Activated CD4-positive, alpha-beta memory T cell treated with anti-CD3 and anti-CD28 coated beads for 36 hours (primary cell): ENCODE measurements around the gene MRPS18B. TPM values are rescaled to one million over a fixed set of nuclear protein-coding genes. Genes with fewer than 3 reads are reported as not detected.
A peak's percentile ranks its signal among the peaks of the same experiment; 100 is the strongest.
"Not testable (repeated sequence)": the region's sequence is repeated elsewhere in the genome, so short reads cannot be mapped to it uniquely, and the experiment has no call there.

ENCODE experiments used
- CTCF ChIA-PET: fragments of 350-600 bp; sonication (Branson Sonifier 250); formaldehyde crosslinking; loops from one replicate; lab custom pipeline; 2021; ENCODE audit warnings: antibody characterized with exemption, inconsistent platforms; lab: Charles Lee
- POLR2A ChIA-PET: fragments of 350-600 bp; sonication (Branson Sonifier 250); formaldehyde crosslinking; loops from one replicate; lab custom pipeline; 2021; ENCODE audit warnings: antibody characterized with exemption; lab: Charles Lee
- DNase-seq: peaks from one replicate; pipeline ENCODE4 v3.0.0-alpha.2; 2020
- H3K27ac Mint-ChIP-seq: one replicate; pipeline ENCODE4 v1.8.0; 2021; ENCODE audit warnings: mixed read lengths
- H3K27me3 Mint-ChIP-seq: one replicate; pipeline ENCODE4 v1.8.0; 2021; ENCODE audit warnings: mixed read lengths
- H3K36me3 Mint-ChIP-seq: one replicate; pipeline ENCODE4 v1.8.0; 2021; ENCODE audit warnings: mixed read lengths
- H3K4me1 Mint-ChIP-seq: one replicate; pipeline ENCODE4 v1.8.0; 2021; ENCODE audit warnings: low read depth, mixed read lengths
- H3K4me3 Mint-ChIP-seq: one replicate; pipeline ENCODE4 v1.8.0; 2021; ENCODE audit warnings: mild to moderate bottlenecking, mixed read lengths
- H3K9me3 Mint-ChIP-seq: one replicate; pipeline ENCODE4 v1.8.0; 2021; ENCODE audit warnings: mixed read lengths
- intact Hi-C: fragments of 100-400 bp; cut with micrococcal nuclease; formaldehyde crosslinking; loops from one replicate; pipeline ENCODE4 v1.15.1; 2023
- total RNA-seq, 2 experiments: library from RNA; stranded (reverse); gene quantifications; one replicate each; pipeline ENCODE4 v1.2.3, GENCODE V29; 2021

The MRPS18B gene
- total RNA-seq, 2 experiments from 2014 or later = 90.9 to 95.3 TPM

GRCh38 chr6:30589754-30590358, 27.8 kb upstream of the MRPS18B start:
- H3K4me1 Mint-ChIP-seq = no peaks in the 10 kb centered on the region
- intact Hi-C loops = no loop called here
- DNase-seq = no peak
- ChIA-PET POLR2A (no interaction called here), CTCF (interaction anchor here (1.2 to 1.7 kb wide), 3 partner anchors 9 to 106 kb away, joined by 3 to 8 read pairs (median 6); no protein-coding TSS in a partner anchor)
- no peak overlapping the region for H3K4me3 Mint-ChIP-seq
- peaks cover 51% of the 10 kb centered on the region for H3K36me3 Mint-ChIP-seq
- H3K27ac Mint-ChIP-seq = no peak overlapping the region
- H3K27me3 Mint-ChIP-seq = no peaks in the 10 kb centered on the region
- no peaks in the 10 kb centered on the region for H3K9me3 Mint-ChIP-seq

GRCh38 chr6:30590509-30590908, 27.1 kb upstream of the MRPS18B start:
- no peak for DNase-seq
- Mint-ChIP-seq H3K4me3 (no peak overlapping the region), H3K9me3 (no peaks in the 10 kb centered on the region), H3K4me1 (no peaks in the 10 kb centered on the region), H3K27me3 (no peaks in the 10 kb centered on the region), H3K27ac (no peak overlapping the region), H3K36me3 (peaks cover 46% of the 10 kb centered on the region)
- CTCF ChIA-PET = interaction anchor here (1.2 to 1.7 kb wide), 4 partner anchors 8 to 107 kb away, joined by 3 to 8 read pairs (median 5); no protein-coding TSS in a partner anchor
- intact Hi-C loops = no loop called here
- POLR2A ChIA-PET = no interaction called here

- no peak for DNase-seq
- H3K4me1 Mint-ChIP-seq = no peaks in the 10 kb centered on the region
- H3K27ac Mint-ChIP-seq = no peak overlapping the region
- H3K4me3 Mint-ChIP-seq = no peak overlapping the region
- POLR2A ChIA-PET = no interaction called here
- CTCF ChIA-PET = interaction anchor here (1.3 to 1.7 kb wide), 3 partner anchors 50 to 108 kb away, joined by 4 to 8 read pairs (median 6); no protein-coding TSS in a partner anchor
- no peaks in the 10 kb centered on the region for H3K27me3 Mint-ChIP-seq
- H3K36me3 Mint-ChIP-seq = peaks cover 44% of the 10 kb centered on the region
- H3K9me3 Mint-ChIP-seq = no peaks in the 10 kb centered on the region
- intact Hi-C loops = no loop called here
Measured at GRCh38 chr6:30591008-30591407, 26.6 kb upstream of the MRPS18B start.

GRCh38 chr6:30592287-30592686, 25.4 kb upstream of the MRPS18B start:
- H3K9me3 Mint-ChIP-seq = no peaks in the 10 kb centered on the region
- DNase-seq = no peak
- H3K4me1 Mint-ChIP-seq = peaks cover 4% of the 10 kb centered on the region
- H3K36me3 Mint-ChIP-seq = peaks cover 39% of the 10 kb centered on the region
- H3K27ac Mint-ChIP-seq = no peak overlapping the region
- intact Hi-C loops = no loop called here
- ChIA-PET POLR2A (no interaction called here), CTCF (interaction anchor here (1.4 to 2.2 kb wide), 3 partner anchors 51 to 139 kb away, joined by 4 to 6 read pairs (median 4); no protein-coding TSS in a partner anchor)
- no peaks in the 10 kb centered on the region for H3K27me3 Mint-ChIP-seq
- no peak overlapping the region for H3K4me3 Mint-ChIP-seq

- H3K9me3 Mint-ChIP-seq, H3K4me3 Mint-ChIP-seq, H3K27me3 Mint-ChIP-seq, H3K4me1 Mint-ChIP-seq: not testable (repeated sequence)
- intact Hi-C loops = loop anchor here (1.0 to 2.0 kb wide), 3 partner anchors 53 to 144 kb away; no protein-coding TSS in a partner anchor
- Mint-ChIP-seq H3K27ac (peak overlapping the region; percentile 63), H3K36me3 (peaks cover 23% of the 10 kb centered on the region)
- DNase-seq = peak; percentile 85
- CTCF ChIA-PET = interaction anchor here (0.6 to 6.0 kb wide), 37 partner anchors 9 to 490 kb away, joined by 3 to 98 read pairs (median 6); partner anchors contain the start of genes ABCF1, C6orf136, DHX16 and PRR3
- POLR2A ChIA-PET = interaction anchor here (0.7 to 5.9 kb wide), 16 partner anchors 10 to 144 kb away, joined by 3 to 35 read pairs (median 4); partner anchors contain the start of genes C6orf136, MRPS18B and PPP1R10
Measured at GRCh38 chr6:30597315-30598144, 20.1 kb upstream of the MRPS18B start.

GRCh38 chr6:30598912-30599624, 18.6 kb upstream of the MRPS18B start:
- no peaks in the 10 kb centered on the region for H3K27me3 Mint-ChIP-seq
- peaks cover 12% of the 10 kb centered on the region for H3K4me1 Mint-ChIP-seq
- H3K4me3 Mint-ChIP-seq = no peak overlapping the region
- no peak overlapping the region for H3K27ac Mint-ChIP-seq
- H3K9me3 Mint-ChIP-seq = no peaks in the 10 kb centered on the region
- POLR2A ChIA-PET = interaction anchor here (0.6 to 5.9 kb wide), 8 partner anchors 14 to 843 kb away, joined by 3 to 35 read pairs (median 4); partner anchors contain the start of genes ABCF1 and C6orf136
- CTCF ChIA-PET = interaction anchor here (0.6 to 6.0 kb wide), 10 partner anchors 9 to 132 kb away, joined by 3 to 98 read pairs (median 14); partner anchors contain the start of gene ABCF1
- H3K36me3 Mint-ChIP-seq = peaks cover 36% of the 10 kb centered on the region
- DNase-seq = no peak
- intact Hi-C loops = no loop called here

- CTCF ChIA-PET = interaction anchor here (0.6 to 6.0 kb wide), 12 partner anchors 11 to 131 kb away, joined by 3 to 98 read pairs (median 6); no protein-coding TSS in a partner anchor
- Mint-ChIP-seq H3K27me3 (no peaks in the 10 kb centered on the region), H3K27ac (no peak overlapping the region), H3K9me3 (no peaks in the 10 kb centered on the region), H3K36me3 (peaks cover 43% of the 10 kb centered on the region), H3K4me1 (peaks cover 14% of the 10 kb centered on the region), H3K4me3 (no peak overlapping the region)
- intact Hi-C loops = no loop called here
- no peak for DNase-seq
- POLR2A ChIA-PET = interaction anchor here (1.0 to 5.9 kb wide), 4 partner anchors 14 to 118 kb away, joined by 3 to 35 read pairs (median 4); partner anchors contain the start of gene ABCF1
Measured at GRCh38 chr6:30599625-30600324, 17.9 kb upstream of the MRPS18B start.

- Mint-ChIP-seq H3K27ac (no peak overlapping the region), H3K4me1 (peaks cover 14% of the 10 kb centered on the region), H3K4me3 (no peak overlapping the region), H3K9me3 (no peaks in the 10 kb centered on the region), H3K36me3 (peaks cover 47% of the 10 kb centered on the region), H3K27me3 (no peaks in the 10 kb centered on the region)
- CTCF ChIA-PET = interaction anchor here (0.9 to 6.0 kb wide), 8 partner anchors 13 to 130 kb away, joined by 3 to 98 read pairs (median 5); no protein-coding TSS in a partner anchor
- POLR2A ChIA-PET = interaction anchor here (0.9 to 5.9 kb wide), 4 partner anchors 13 to 107 kb away, joined by 3 to 35 read pairs (median 3); partner anchors contain the start of gene ABCF1
- no peak for DNase-seq
- intact Hi-C loops = no loop called here
Measured at GRCh38 chr6:30600451-30600961, 17.1 kb upstream of the MRPS18B start.

- CTCF ChIA-PET = interaction anchor here (1.6 to 6.0 kb wide), 3 partner anchors 60 to 119 kb away, joined by 5 to 98 read pairs (median 9); no protein-coding TSS in a partner anchor
- intact Hi-C loops = no loop called here
- Mint-ChIP-seq H3K36me3 (peaks cover 54% of the 10 kb centered on the region), H3K9me3 (no peaks in the 10 kb centered on the region), H3K4me3 (no peak overlapping the region), H3K4me1 (peaks cover 18% of the 10 kb centered on the region), H3K27me3 (no peaks in the 10 kb centered on the region), H3K27ac (peak overlapping the region; percentile 5)
- DNase-seq = no peak
- POLR2A ChIA-PET = interaction anchor here (0.5 to 5.9 kb wide), 2 partner anchors 12 to 125 kb away, joined by 3 to 35 read pairs; no protein-coding TSS in a partner anchor
Measured at GRCh38 chr6:30601436-30601814, 16.2 kb upstream of the MRPS18B start.

- Mint-ChIP-seq H3K9me3 (no peaks in the 10 kb centered on the region), H3K4me3 (no peak overlapping the region), H3K36me3 (peaks cover 57% of the 10 kb centered on the region), H3K4me1 (peaks cover 20% of the 10 kb centered on the region), H3K27ac (peak overlapping the region; percentile 5), H3K27me3 (no peaks in the 10 kb centered on the region)
- no peak for DNase-seq
- ChIA-PET POLR2A (interaction anchor here (5.9 kb wide), 1 partner anchor 11 kb away, joined by 35 read pairs; no protein-coding TSS in a partner anchor), CTCF (interaction anchor here (2.4 kb wide), 1 partner anchor 61 kb away, joined by 9 read pairs; no protein-coding TSS in a partner anchor)
- intact Hi-C loops = no loop called here
Measured at GRCh38 chr6:30601815-30602641, 15.6 kb upstream of the MRPS18B start.
